Putamen (tissue), 1 donor: ENCODE data around the gene ARHGEF4.

Experiments used
- DNase-seq: peaks from one replicate; pipeline ENCODE4 v3.0.0-alpha.2; 2016; ENCODE audit warnings: low spot score

Gene ARHGEF4

GRCh38 chr2:131015764-131016163 is 179.1 kb downstream of the ARHGEF4 start:
- no peak for DNase-seq

GRCh38 chr2:131016826-131017741 is 180.4 kb downstream of the ARHGEF4 start:
- peak; percentile 80 for DNase-seq

- no peak for DNase-seq
Measured at GRCh38 chr2:131022731-131023130, 186.0 kb downstream of the ARHGEF4 start.

GRCh38 chr2:131023758-131024157 is 187.0 kb downstream of the ARHGEF4 start:
- no peak for DNase-seq

GRCh38 chr2:131026919-131027318 is 190.2 kb downstream of the ARHGEF4 start:
- DNase-seq, result no peak

- DNase-seq, result no peak
Measured at GRCh38 chr2:131027566-131028528, 191.1 kb downstream of the ARHGEF4 start.

GRCh38 chr2:131029812-131030211 is 193.1 kb downstream of the ARHGEF4 start:
- DNase-seq, result no peak

- peak; percentile 78 for DNase-seq
Measured at GRCh38 chr2:131030478-131030971, 193.8 kb downstream of the ARHGEF4 start.

- no peak for DNase-seq
Measured at GRCh38 chr2:131031431-131031841, 194.7 kb downstream of the ARHGEF4 start.

- DNase-seq, result no peak
Measured at GRCh38 chr2:131031875-131032274, 195.2 kb downstream of the ARHGEF4 start.

- no peak for DNase-seq
Measured at GRCh38 chr2:131032393-131032836, 195.7 kb downstream of the ARHGEF4 start.

GRCh38 chr2:131033786-131034121 is 197.0 kb downstream of the ARHGEF4 start:
- DNase-seq, result no peak

- no peak for DNase-seq
Measured at GRCh38 chr2:131034122-131035051, 197.7 kb downstream of the ARHGEF4 start.

- no peak for DNase-seq
Measured at GRCh38 chr2:131035112-131035825, 198.6 kb downstream of the ARHGEF4 start.

- DNase-seq, result no peak
Measured at GRCh38 chr2:131035826-131036231, 199.1 kb downstream of the ARHGEF4 start.

GRCh38 chr2:131036269-131036668 is 199.6 kb downstream of the ARHGEF4 start:
- DNase-seq, result no peak

- DNase-seq, result no peak
Measured at GRCh38 chr2:131036696-131037397, 200.1 kb downstream of the ARHGEF4 start.

GRCh38 chr2:131037398-131038257 is 200.9 kb downstream of the ARHGEF4 start:
- DNase-seq, result no peak
